Prostate gland (tissue), 2 donors: ENCODE data around the gene RAB27B.

Source experiments
- CTCF ChIP-seq, 4 experiments: fragments of 200-600 bp in 2 of 4; fragments of 450-650 bp in 2 of 4; sonication (generic) in 2 of 4; IDR thresholded peaks; 1 replicate in 3 of 4; 2 replicates in 1 of 4; pipeline ENCODE4 v1.5.1; 2016 to 2019; ENCODE audit warnings: antibody characterized with exemption in 4 of 4, mild to moderate bottlenecking in 2 of 4, moderate library complexity in 2 of 4
- POLR2A ChIP-seq: fragments of 450-650 bp; IDR thresholded peaks from one replicate; pipeline ENCODE4 v1.6.1; 2016; ENCODE audit warnings: antibody characterized with exemption, mild to moderate bottlenecking
- POLR2AphosphoS5 ChIP-seq: sonication (generic); formaldehyde crosslinking; IDR thresholded peaks from one replicate; pipeline ENCODE4 v1.6.1; 2017; ENCODE audit warnings: antibody characterized with exemption

- TF ChIP-seq CTCF (IDR thresholded peaks at IDR 0.05): no peak
- TF ChIP-seq POLR2A: no peak
- TF ChIP-seq POLR2AphosphoS5: no peak
These were observed 25.4 kb upstream of the RAB27B start for GRCh38 chr18:54802686-54803395.
